IPS DF 6.9 (cell line): ENCODE results near the gene HOXC5.

ENCODE experiments used
- DNase-seq: peaks from one replicate; pipeline ENCODE4 v3.0.0-alpha.2; 2013; ENCODE audit warnings: low read depth, low spot score
- H3K27ac ChIP-seq: one replicate; pipeline ENCODE4 v1.5.1; 2013; ENCODE audit warnings: low read length, control low read depth
- H3K27me3 ChIP-seq: 2 replicates; pipeline ENCODE4 v1.6.1; 2013; ENCODE audit warnings: mild to moderate bottlenecking, low read length; ENCODE audit not compliant: control insufficient read depth, insufficient read depth
- H3K36me3 ChIP-seq: 2 replicates; pipeline ENCODE4 v1.6.1; 2013; ENCODE audit warnings: low read length; ENCODE audit not compliant: control insufficient read depth, insufficient read depth
- H3K4me1 ChIP-seq: 2 replicates; pipeline ENCODE4 v1.6.1; 2013; ENCODE audit warnings: low read length; ENCODE audit not compliant: control insufficient read depth, insufficient read depth
- H3K4me3 ChIP-seq: 2 replicates; pipeline ENCODE4 v1.5.1; 2013; ENCODE audit warnings: mild to moderate bottlenecking, low read length
- H3K9me3 ChIP-seq: 2 replicates; pipeline ENCODE4 v1.6.1; 2013; ENCODE audit warnings: low read length, inconsistent platforms; ENCODE audit not compliant: control insufficient read depth, insufficient read depth
- WGBS: extraction: QIAGEN DNeasy Blood & Tissue Kit; methylation state at CpG from one replicate; pipeline ENCODE4 v1.1.7; 2013; ENCODE audit warnings: mixed read lengths, missing lambda C conversion rate; ENCODE audit not compliant: insufficient read length, insufficient coverage; 5-methylcytosine and 5-hydroxymethylcytosine counted together

HOXC5 gene

DNA sequence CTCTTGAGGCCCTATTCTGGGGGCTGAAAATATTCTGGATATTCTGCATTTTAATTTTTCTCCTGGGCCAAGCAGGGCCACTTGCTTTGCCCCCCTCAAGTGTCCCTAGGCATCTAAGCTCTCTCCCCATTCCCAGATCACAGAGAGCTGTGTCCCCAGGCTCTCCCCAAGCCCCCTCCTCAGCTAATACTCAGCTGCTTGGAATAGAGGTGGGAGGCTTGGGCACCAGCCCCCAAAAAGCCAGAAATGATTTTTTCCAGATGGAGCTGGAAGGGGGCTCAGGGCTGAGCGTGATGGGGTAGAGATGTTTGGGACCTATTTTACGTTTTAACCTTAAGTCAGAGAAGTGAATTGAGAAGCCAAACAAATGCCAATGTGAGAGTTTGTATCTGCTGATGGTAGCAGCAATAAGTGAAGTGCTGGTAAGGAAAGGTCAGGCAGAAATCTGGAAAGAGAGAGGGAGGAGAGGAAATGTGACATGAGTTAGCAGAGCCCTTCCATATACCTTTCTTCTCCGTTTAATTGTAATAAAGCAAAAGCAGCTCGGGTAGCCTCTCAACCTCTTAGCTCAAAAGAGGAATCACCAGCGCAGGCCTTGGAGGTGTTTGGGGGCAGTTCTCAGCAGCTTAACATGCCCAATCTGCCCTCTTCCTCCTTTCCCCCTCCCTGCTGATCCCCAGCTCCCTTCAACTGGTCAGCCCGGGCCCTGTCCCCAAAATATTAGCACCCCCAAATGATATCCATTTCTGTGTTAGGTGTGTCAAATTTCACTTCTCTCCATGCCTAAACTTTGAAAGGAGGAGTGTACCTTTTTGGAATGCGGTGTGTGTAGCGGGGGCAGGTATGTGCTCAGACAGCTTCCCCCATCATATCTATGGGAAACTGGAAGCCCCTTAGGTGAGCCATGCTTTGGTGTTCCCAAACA, 9.6 kb upstream of the HOXC5 start:
- H3K27me3 ChIP-seq, result peaks cover 97% of the 10 kb centered on the region

DNA sequence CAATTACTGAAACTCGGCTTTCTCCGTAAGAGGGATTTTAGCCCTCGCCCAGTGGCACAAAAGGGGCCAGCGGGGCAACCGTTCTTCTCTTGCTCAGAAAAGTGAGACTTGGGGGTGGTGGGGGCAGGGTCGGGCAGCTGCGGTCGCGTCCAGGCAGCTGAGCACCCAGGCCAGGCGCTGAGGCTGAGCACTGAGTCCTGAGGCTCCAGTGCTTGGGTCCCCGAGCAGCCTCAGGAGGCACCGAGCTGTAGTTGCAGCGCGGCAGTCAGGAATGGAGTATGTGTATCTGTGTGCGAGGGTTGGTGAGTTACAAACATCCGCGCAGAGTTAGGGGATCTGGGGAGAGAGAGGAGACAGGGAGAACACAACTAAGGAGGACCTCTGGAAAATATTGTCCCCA, 8.7 kb upstream of the HOXC5 start:
- Histone ChIP-seq H3K27me3 (peaks cover 98% of the 10 kb centered on the region), H3K27ac (no peak overlapping the region), H3K9me3 (no peaks in the 10 kb centered on the region), H3K36me3 (no peaks in the 10 kb centered on the region), H3K4me1 (no peaks in the 10 kb centered on the region), H3K4me3 (no peak overlapping the region)
- no peak for DNase-seq
- no CpG with 5 or more reads among the region's 17 CpGs for WGBS

More for the DNA sequence above, 9.6 kb upstream of the HOXC5 start:
- Histone ChIP-seq H3K9me3 (no peaks in the 10 kb centered on the region), H3K36me3 (no peaks in the 10 kb centered on the region), H3K4me1 (0 out of 2 replicates have a peak, but pooled peaks cover 2% of the 10 kb centered on the region), H3K27ac (no peak overlapping the region), H3K4me3 (no peak overlapping the region)
- WGBS, result no CpG with 5 or more reads among the region's 8 CpGs
- no peak for DNase-seq

DNA sequence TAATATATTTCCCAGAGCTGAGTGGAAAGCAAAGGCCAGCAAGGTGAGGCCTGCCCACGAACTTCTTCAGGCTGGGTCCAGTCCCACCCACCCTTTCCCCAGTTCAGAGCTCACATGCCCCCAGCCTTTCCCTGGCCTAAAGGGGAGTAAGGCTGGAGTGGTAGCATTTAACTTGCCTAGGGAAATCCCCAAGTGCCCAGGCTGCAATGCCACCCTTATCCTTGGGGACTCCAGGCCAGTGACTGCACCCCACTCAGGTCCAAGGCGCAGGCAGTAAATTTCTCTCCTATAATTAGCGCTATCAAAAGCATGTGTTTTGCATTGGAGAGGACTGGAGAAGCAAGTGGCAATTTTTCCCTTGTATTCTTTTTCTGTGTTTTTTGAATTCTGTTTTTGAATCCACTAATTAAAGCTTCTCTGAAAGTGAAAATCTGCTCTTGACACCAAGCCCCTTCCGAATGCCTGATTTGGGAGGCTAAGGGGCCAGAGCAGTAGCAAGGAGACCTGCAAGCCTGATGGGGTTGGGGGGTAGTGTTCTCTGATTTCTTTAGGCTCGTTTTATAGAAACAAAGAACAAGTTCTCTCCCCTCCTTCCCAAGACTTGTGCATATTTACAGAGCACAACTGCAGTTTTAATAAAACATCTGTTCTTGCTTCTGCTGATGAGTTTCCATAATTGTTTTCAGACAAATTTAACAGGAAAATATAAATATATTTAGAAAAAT, 8.1 kb upstream of the HOXC5 start:
- whole genome bisulfite sequencing, result no CpG with 5 or more reads among the region's 5 CpGs
- DNase-seq, result no peak
- Histone ChIP-seq H3K36me3 (no peaks in the 10 kb centered on the region), H3K27me3 (peaks cover 97% of the 10 kb centered on the region), H3K9me3 (no peaks in the 10 kb centered on the region), H3K27ac (no peak overlapping the region), H3K4me1 (no peaks in the 10 kb centered on the region), H3K4me3 (no peak overlapping the region)

DNA sequence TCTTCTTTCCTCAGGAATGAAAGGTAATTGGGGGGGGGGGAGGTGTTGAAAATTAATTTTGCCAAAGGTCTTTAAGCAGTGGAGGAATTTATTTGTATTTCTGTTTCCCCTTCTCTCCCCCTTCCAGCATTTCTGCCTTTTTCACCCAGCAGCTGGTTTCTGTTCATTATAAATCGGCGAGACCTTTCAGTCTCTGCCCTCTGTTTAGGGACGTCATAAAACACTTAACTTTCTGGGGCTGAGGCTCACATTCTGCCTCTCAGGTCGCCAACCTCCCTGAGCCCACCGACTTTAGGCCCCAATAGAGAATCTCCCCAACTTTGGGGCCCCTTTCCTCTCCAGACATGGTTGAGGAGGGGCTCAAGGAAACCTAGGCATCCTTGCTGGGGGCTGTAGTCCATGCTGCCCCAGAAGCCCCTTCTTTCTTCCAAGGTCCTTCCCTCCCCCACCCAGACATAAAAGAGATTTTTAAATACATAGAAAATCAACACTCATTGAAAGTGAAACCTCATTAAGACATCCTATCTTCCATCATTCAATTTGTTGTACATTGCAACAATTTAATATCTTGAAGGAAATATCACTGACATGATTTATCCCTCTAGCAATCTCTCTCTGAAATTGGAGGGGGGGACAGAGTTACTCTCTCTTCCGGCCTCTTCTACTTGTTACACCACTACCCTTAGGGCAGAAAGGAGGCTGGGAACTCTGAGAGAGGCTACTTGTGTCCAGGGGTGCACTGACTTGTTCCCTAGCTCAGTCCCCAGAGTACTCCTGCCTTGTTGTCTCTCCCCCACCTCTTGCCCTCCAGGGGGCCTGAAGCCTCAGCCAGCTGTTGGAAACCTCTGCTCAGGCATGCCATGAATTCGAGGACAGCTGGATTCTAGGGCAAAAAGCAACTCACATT, 7.1 kb upstream of the HOXC5 start:
- Histone ChIP-seq H3K36me3 (no peaks in the 10 kb centered on the region), H3K4me1 (no peaks in the 10 kb centered on the region), H3K4me3 (no peak overlapping the region), H3K9me3 (no peaks in the 10 kb centered on the region), H3K27ac (no peak overlapping the region), H3K27me3 (peaks cover 97% of the 10 kb centered on the region)
- no CpG with 5 or more reads among the region's 7 CpGs for WGBS
- no peak for DNase-seq

DNA sequence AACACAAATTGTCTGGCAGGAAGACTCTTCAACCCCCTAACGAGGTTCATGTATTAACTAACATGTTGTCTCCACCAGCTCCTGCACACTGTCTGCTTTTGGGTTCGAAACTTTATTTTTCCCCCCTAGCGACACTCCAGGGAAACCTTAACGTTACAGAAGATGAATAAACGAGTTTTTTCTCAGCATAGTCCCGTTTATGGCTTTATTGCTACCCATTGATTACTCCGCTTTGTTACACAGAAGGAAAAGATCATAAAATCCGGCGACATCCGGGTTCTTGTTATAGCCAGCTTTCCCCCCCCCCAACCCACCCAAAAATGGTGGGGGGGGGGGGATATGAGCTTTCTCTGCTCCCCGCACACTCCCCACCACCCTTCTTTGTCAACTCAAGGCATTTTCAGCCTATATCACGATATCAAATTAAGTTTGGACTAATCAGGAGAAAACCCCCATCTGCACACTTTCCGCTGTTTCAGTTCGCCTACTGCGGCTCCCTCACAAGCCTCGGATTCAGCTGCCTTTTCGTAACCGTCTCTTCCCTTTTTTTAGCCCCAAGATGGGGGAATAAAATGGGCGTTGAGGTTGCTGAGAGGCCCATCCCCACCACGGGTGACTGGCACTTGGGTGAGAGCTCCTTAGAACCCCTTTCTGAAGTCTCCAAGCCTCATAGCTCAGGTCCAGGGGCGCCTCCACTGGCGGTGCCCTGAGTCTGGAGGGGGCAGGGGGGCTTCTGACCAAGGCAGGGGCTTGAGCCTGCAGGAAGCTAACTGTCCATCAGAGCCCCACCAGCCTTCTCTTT, 6.0 kb upstream of the HOXC5 start:
- Histone ChIP-seq H3K27ac (no peak overlapping the region), H3K36me3 (no peaks in the 10 kb centered on the region), H3K27me3 (peaks cover 97% of the 10 kb centered on the region), H3K4me3 (no peak overlapping the region), H3K9me3 (no peaks in the 10 kb centered on the region), H3K4me1 (no peaks in the 10 kb centered on the region)
- DNase-seq, result no peak
- WGBS, result no CpG with 5 or more reads among the region's 22 CpGs

DNA sequence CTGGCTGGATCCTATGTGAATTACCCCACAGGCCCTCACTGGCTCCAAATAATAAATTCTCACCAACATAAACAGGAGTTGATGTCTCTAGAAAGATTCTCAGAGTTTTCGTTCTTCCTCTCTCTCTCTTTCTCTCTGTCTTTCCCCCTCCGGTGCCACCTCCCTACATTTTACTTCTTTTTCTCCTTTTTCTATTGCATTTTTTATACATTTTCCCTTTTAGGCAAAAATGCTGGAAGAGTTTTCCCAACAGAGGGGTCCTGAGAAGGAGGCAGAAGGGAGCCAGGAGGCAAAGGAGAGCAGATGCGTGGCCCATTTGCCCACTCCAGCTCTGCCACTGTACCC, 5.4 kb upstream of the HOXC5 start:
- no peaks in the 10 kb centered on the region for H3K36me3 ChIP-seq
- H3K27me3 ChIP-seq, result peaks cover 98% of the 10 kb centered on the region
- WGBS, result 100% methylated on average over 1 of the region's 3 CpGs
- no peak overlapping the region for H3K27ac ChIP-seq
- no peaks in the 10 kb centered on the region for H3K4me1 ChIP-seq
- no peaks in the 10 kb centered on the region for H3K9me3 ChIP-seq
- no peak overlapping the region for H3K4me3 ChIP-seq
- no peak for DNase-seq

DNA sequence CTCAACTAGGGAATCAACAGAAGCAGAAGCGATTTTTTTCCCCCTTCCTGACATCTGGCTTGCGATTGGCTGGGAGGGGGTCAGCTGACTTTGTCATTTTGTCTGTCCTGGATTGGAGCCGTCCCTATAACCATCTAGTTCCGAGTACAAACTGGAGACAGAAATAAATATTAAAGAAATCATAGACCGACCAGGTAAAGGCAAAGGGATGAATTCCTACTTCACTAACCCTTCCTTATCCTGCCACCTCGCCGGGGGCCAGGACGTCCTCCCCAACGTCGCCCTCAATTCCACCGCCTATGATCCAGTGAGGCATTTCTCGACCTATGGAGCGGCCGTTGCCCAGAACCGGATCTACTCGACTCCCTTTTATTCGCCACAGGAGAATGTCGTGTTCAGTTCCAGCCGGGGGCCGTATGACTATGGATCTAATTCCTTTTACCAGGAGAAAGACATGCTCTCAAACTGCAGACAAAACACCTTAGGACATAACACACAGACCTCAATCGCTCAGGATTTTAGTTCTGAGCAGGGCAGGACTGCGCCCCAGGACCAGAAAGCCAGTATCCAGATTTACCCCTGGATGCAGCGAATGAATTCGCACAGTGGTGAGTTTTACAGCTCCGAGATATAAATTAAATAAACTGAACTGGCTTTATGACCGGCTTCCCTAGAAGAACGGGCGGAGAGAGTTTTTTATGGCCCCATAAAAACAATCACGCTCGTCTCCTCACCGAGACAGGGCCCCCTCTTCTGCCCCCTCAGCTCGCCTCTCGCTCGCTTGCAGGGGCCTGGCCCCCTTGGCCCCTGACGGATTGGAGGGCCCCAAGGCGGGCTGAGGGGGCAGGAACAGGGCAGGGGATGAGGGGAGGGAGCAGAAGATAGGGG, 4.3 kb upstream of the HOXC5 start, which contains the start of gene HOXC6:
HOXC6 (plus strand) TSS at position 127 of the 888 bp plus-strand sequence; CDS start at position 209, 82 bp downstream.
- Histone ChIP-seq H3K4me1 (no peaks in the 10 kb centered on the region), H3K27ac (no peak within 1 kb of the TSS), H3K27me3 (peaks cover 98% of the 10 kb centered on the region), H3K36me3 (no peaks in the 10 kb centered on the region), H3K4me3 (no peak within 1 kb of the TSS), H3K9me3 (no peaks in the 10 kb centered on the region)
- no peak for DNase-seq
- WGBS, result no CpG with 5 or more reads among the region's 36 CpGs

DNA sequence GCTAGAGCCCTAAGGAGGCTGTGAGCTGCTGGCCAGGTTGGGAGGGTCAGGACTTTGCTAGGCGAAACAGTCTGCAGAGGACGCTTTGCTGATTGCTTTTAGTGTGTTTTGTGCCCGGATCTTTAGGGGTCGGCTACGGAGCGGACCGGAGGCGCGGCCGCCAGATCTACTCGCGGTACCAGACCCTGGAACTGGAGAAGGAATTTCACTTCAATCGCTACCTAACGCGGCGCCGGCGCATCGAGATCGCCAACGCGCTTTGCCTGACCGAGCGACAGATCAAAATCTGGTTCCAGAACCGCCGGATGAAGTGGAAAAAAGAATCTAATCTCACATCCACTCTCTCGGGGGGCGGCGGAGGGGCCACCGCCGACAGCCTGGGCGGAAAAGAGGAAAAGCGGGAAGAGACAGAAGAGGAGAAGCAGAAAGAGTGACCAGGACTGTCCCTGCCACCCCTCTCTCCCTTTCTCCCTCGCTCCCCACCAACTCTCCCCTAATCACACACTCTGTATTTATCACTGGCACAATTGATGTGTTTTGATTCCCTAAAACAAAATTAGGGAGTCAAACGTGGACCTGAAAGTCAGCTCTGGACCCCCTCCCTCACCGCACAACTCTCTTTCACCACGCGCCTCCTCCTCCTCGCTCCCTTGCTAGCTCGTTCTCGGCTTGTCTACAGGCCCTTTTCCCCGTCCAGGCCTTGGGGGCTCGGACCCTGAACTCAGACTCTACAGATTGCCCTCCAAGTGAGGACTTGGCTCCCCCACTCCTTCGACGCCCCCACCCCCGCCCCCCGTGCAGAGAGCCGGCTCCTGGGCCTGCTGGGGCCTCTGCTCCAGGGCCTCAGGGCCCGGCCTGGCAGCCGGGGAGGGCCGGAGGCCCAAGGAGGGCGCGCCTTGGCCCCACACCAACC, 3.1 kb upstream of the HOXC5 start:
- no peaks in the 10 kb centered on the region for H3K36me3 ChIP-seq
- no peaks in the 10 kb centered on the region for H3K4me1 ChIP-seq
- H3K27me3 ChIP-seq, result peaks cover 98% of the 10 kb centered on the region
- H3K9me3 ChIP-seq, result no peaks in the 10 kb centered on the region
- no peak for DNase-seq
- no peak overlapping the region for H3K27ac ChIP-seq
- no CpG with 5 or more reads among the region's 53 CpGs for WGBS
- H3K4me3 ChIP-seq, result no peak overlapping the region
